GM12878 (cell line): ENCODE results near the gene TMED1. TPM values are rescaled to one million over a fixed set of nuclear protein-coding genes. Genes with fewer than 3 reads are reported as not detected.
A peak's percentile ranks its signal among the peaks of the same experiment; 100 is the strongest.

Source experiments
- ATAC-seq: fragments of 200-7000 bp; cut with Tn5 transposase; 3 replicates; pipeline ENCODE4 v1.9.1; 2020; ENCODE audit warnings: mild to moderate bottlenecking, moderate library complexity
- BruUV-seq: library from RNA; stranded (reverse); fragments of 400-500 nt; replicated peaks from 2 replicates; lab custom pipeline; 2021; lab: Mats Ljungman, UMichigan
- CTCF ChIA-PET: fragments of 300-600 bp; sonication (Branson Sonifier 250); formaldehyde crosslinking; extraction: SDS; loops from one replicate; lab custom pipeline; 2021; ENCODE audit warnings: inconsistent platforms; lab: Yijun Ruan, JAX
- POLR2A ChIA-PET: fragments of 350-600 bp; formaldehyde crosslinking; extraction: SDS; loops from one replicate; lab custom pipeline; 2021; ENCODE audit warnings: inconsistent platforms; lab: Charles Lee
- RAD21 ChIA-PET: fragments of 300-600 bp; sonication (Branson Sonifier 250); formaldehyde crosslinking; loops from one replicate; lab custom pipeline; 2023; ENCODE audit warnings: antibody characterized with exemption; ENCODE audit not compliant: unreplicated experiment; lab: Charles Lee
- SMC1A ChIA-PET: fragments of 300-600 bp; sonication (Branson Sonifier 250); formaldehyde crosslinking; loops from one replicate; lab custom pipeline; 2023; ENCODE audit not compliant: unreplicated experiment, uncharacterized antibody; lab: Charles Lee
- DNase-seq: peaks from one replicate; pipeline ENCODE4 v3.0.0-alpha.2; 2011; ENCODE audit warnings: low read depth, low spot score
- FAIRE-seq: peaks from 3 replicates; lab custom pipeline; 2011; peaks lifted over from hg19 to GRCh38; lab: Jason Lieb, UNC
- H2AFZ ChIP-seq: 2 replicates; pipeline ENCODE4 v1.6.0; 2011; ENCODE audit warnings: low read depth, low read length, control low read depth; ENCODE audit not compliant: control insufficient read depth
- H3K27ac ChIP-seq: 2 replicates; pipeline ENCODE4 v1.5.1; 2011; ENCODE audit warnings: control low read depth; ENCODE audit not compliant: control insufficient read depth, insufficient read depth
- H3K27me3 ChIP-seq, 2 experiments: replicated peaks in 1 of 2; 2 replicates each; pipeline versions ENCODE4 v1.6.0 to v1.6.1; 2011; ENCODE audit warnings: low read length in 1 of 2; ENCODE audit not compliant: control insufficient read depth in 2 of 2, insufficient read depth in 2 of 2
- H3K36me3 ChIP-seq, 2 experiments: 2 replicates each; pipeline ENCODE4 v1.5.1; 2011; ENCODE audit warnings: low read length in 1 of 2; ENCODE audit not compliant: control insufficient read depth in 2 of 2, insufficient read depth in 2 of 2
- H3K4me1 ChIP-seq: 2 replicates; pipeline ENCODE4 v1.6.1; 2011; ENCODE audit warnings: mild to moderate bottlenecking, low read length, moderate library complexity, mixed read lengths; ENCODE audit not compliant: control insufficient read depth, insufficient read depth
- H3K4me2 ChIP-seq: 2 replicates; pipeline ENCODE4 v1.6.0; 2011; ENCODE audit warnings: control low read depth; ENCODE audit not compliant: control insufficient read depth, insufficient read depth
- H3K4me3 ChIP-seq: fragments of 200-600 bp; sonication (generic); 2 replicates; pipeline ENCODE4 v1.5.1; 2016
- H3K79me2 ChIP-seq: 2 replicates; pipeline ENCODE4 v1.6.0; 2011; ENCODE audit warnings: low read length; ENCODE audit not compliant: control insufficient read depth, insufficient read depth
- H3K9ac ChIP-seq: 2 replicates; pipeline ENCODE4 v1.8.0; 2011; ENCODE audit warnings: low read length, control low read depth, mixed read lengths; ENCODE audit not compliant: control insufficient read depth, insufficient read depth
- H3K9me3 ChIP-seq: replicated peaks from 3 replicates; pipeline ENCODE4 v1.5.1; 2011; ENCODE audit warnings: mild to moderate bottlenecking, low read length; ENCODE audit not compliant: control insufficient read depth, insufficient read depth
- H4K20me1 ChIP-seq: 2 replicates; pipeline ENCODE4 v1.6.0; 2011; ENCODE audit not compliant: control insufficient read depth, insufficient read depth
- BHLHE40 ChIP-seq, 2 experiments: fragments of 450-650 bp in 1 of 2; IDR thresholded peaks; 2 replicates each; pipeline ENCODE4 v1.6.1; 2011 to 2017; ENCODE audit warnings: low read depth in 2 of 2, borderline replicate concordance in 1 of 2, improper control_type of control experiment in 1 of 2, low read length in 1 of 2, mild to moderate bottlenecking in 1 of 2
- CHD2 ChIP-seq: IDR thresholded peaks from 2 replicates; pipeline ENCODE4 v1.6.1; 2011; ENCODE audit warnings: low read depth, low read length, improper control_type of control experiment, borderline replicate concordance
- EGR1 ChIP-seq, 2 experiments: IDR thresholded peaks; 1 replicate in 1 of 2; 2 replicates in 1 of 2; pipeline ENCODE4 v1.6.1; 2011 to 2012; ENCODE audit warnings: low read depth in 2 of 2, low read length in 2 of 2, borderline replicate concordance in 1 of 2, mild to moderate bottlenecking in 1 of 2, moderate library complexity in 1 of 2
- EP300 ChIP-seq, 2 experiments: fragments of 150-350 bp in 1 of 2; IDR thresholded peaks; 2 replicates each; pipeline ENCODE4 v1.6.1; 2011 to 2012; ENCODE audit warnings: low read depth in 2 of 2, low read length in 2 of 2, borderline replicate concordance in 1 of 2, improper control_type of control experiment in 1 of 2, inconsistent platforms in 1 of 2; ENCODE audit not compliant: control insufficient read depth in 1 of 2
- FOXK2 ChIP-seq: fragments of 450-650 bp; IDR thresholded peaks from 2 replicates; pipeline ENCODE4 v1.6.1; 2017; ENCODE audit warnings: mild to moderate bottlenecking, moderate library complexity
- HDAC2 ChIP-seq: fragments of 200-600 bp; sonication (generic); IDR thresholded peaks from 2 replicates; pipeline ENCODE4 v1.6.1; 2017
- IKZF1 ChIP-seq: fragments of 450-650 bp; conservative IDR thresholded peaks from 2 replicates; pipeline ENCODE4 v1.6.1; 2017; ENCODE audit warnings: antibody characterized with exemption, mild to moderate bottlenecking
- IKZF2 ChIP-seq, 2 experiments: fragments of 450-650 bp; IDR thresholded peaks; 2 replicates each; pipeline ENCODE4 v1.6.1; 2017; ENCODE audit warnings: mild to moderate bottlenecking in 2 of 2, moderate library complexity in 2 of 2
- MAX ChIP-seq: IDR thresholded peaks from 2 replicates; pipeline ENCODE4 v1.6.1; 2012; ENCODE audit warnings: low read depth, low read length, improper control_type of control experiment
- MTA3 ChIP-seq: IDR thresholded peaks from 2 replicates; pipeline ENCODE4 v1.6.1; 2012; ENCODE audit warnings: low read length, inconsistent platforms, borderline replicate concordance
- MXI1 ChIP-seq: fragments of 150-350 bp; IDR thresholded peaks from 2 replicates; pipeline ENCODE4 v1.6.1; 2011; ENCODE audit warnings: low read depth, mild to moderate bottlenecking, inconsistent platforms, low read length, improper control_type of control experiment
- MYC ChIP-seq: IDR thresholded peaks from 2 replicates; pipeline ENCODE4 v1.6.1; 2011; ENCODE audit warnings: mild to moderate bottlenecking, low read length, moderate library complexity, inconsistent platforms; ENCODE audit not compliant: insufficient read depth, insufficient replicate concordance, insufficient read length, severe bottlenecking
- NBN ChIP-seq: fragments of 450-650 bp; IDR thresholded peaks from 2 replicates; pipeline ENCODE4 v1.6.1; 2016
- NFYB ChIP-seq: IDR thresholded peaks from 2 replicates; pipeline ENCODE4 v1.6.1; 2011; ENCODE audit warnings: low read depth, mild to moderate bottlenecking, low read length, improper control_type of control experiment, moderate library complexity; ENCODE audit not compliant: insufficient read depth
- NR2C1 ChIP-seq: fragments of 450-650 bp; IDR thresholded peaks from 2 replicates; pipeline ENCODE4 v1.6.1; 2017; ENCODE audit warnings: antibody characterized with exemption, mild to moderate bottlenecking, moderate library complexity
- POLR2AphosphoS5 ChIP-seq: IDR thresholded peaks from 2 replicates; pipeline ENCODE4 v1.6.1; 2011; ENCODE audit warnings: mild to moderate bottlenecking, low read length, inconsistent platforms
- RAD51 ChIP-seq: fragments of 450-650 bp; IDR thresholded peaks from 2 replicates; pipeline ENCODE4 v1.6.1; 2016; ENCODE audit warnings: moderate library complexity, mild to moderate bottlenecking, inconsistent platforms
- REST ChIP-seq: IDR thresholded peaks from 2 replicates; pipeline ENCODE4 v1.6.1; 2012; ENCODE audit warnings: mild to moderate bottlenecking, low read depth, low read length
- TARDBP ChIP-seq: IDR thresholded peaks from 2 replicates; pipeline ENCODE4 v1.6.1; 2016; ENCODE audit warnings: borderline replicate concordance
- TCF12 ChIP-seq: IDR thresholded peaks from 2 replicates; pipeline ENCODE4 v1.6.1; 2011; ENCODE audit warnings: low read depth, mild to moderate bottlenecking, low read length
- WGBS: methylation state at CpG from one replicate; pipeline ENCODE4 v1.1.6; 2016; ENCODE audit warnings: low lambda C conversion rate; ENCODE audit not compliant: insufficient replicate concordance, insufficient coverage; ENCODE audit errors: missing lambda C conversion rate; 5-methylcytosine and 5-hydroxymethylcytosine counted together
- in situ Hi-C: fragments of 300-500 bp; cut with MboI; formaldehyde crosslinking; loops from 9 replicates; pipeline ENCODE4 v1.14.3; 2018; ENCODE audit warnings: mixed read lengths
- intact Hi-C: fragments of 100-400 bp; cut with micrococcal nuclease; formaldehyde crosslinking; loops from one replicate; pipeline ENCODE4 v1.14.2; 2022; ENCODE audit not compliant: unreplicated experiment
- polyA plus RNA-seq, 11 experiments: library from polyadenylated mRNA; depleted of rRNA in 4 of 11; unstranded in 6 of 11; stranded (reverse) in 5 of 11; fragments of >200 nt; fragmentation: Nextera tagmentation in 4 of 11; fragmentation: Illumina TruSeq in 1 of 11; extraction: Ambion mirVana in 4 of 11; extraction: Trizol in 1 of 11; gene quantifications; 1 replicate in 1 of 11; 2 replicates in 10 of 11; pipeline versions ENCODE4 v1.2.1 to v1.2.3, GENCODE V29; 2011 to 2016; ENCODE audit warnings: inconsistent platforms in 2 of 11, missing spikeins in 2 of 11, low read depth in 1 of 11
- total RNA-seq, 4 experiments: library from RNA; depleted of rRNA in 3 of 4; stranded (reverse); fragments of >200 nt in 3 of 4; fragmentation: Illumina TruSeq in 1 of 4; extraction: Trizol in 1 of 4; gene quantifications; 2 replicates each; pipeline versions ENCODE4 v1.2.1 to v1.2.3, GENCODE V29; 2013 to 2021

TMED1 gene
- total and polyA plus RNA-seq, 10 of the 15 experiments (the other 5 are each of a cell fraction or from before 2014, with no cell fraction given) = 0.60 to 23.1 (median 12.3) TPM

GRCh38 chr19:10797541-10798256, 38.3 kb downstream of the TMED1 start:
- ChIA-PET CTCF (interaction anchor here (0.6 kb wide), 1 partner anchor 24 kb away, joined by 3 read pairs; no protein-coding TSS in a partner anchor), POLR2A (interaction anchor here (1.1 kb wide), 1 partner anchor 39 kb away, joined by 3 read pairs; no protein-coding TSS in a partner anchor), SMC1A (interaction anchor here (0.7 to 0.8 kb wide), 2 partner anchors 67 to 139 kb away, joined by 3 to 4 read pairs; no protein-coding TSS in a partner anchor), RAD21 (interaction anchor here (2.8 kb wide), 1 partner anchor 80 kb away, joined by 11 read pairs; the partner anchor contains the start of gene DNM2)
- Histone ChIP-seq H3K79me2 (no peaks in the 10 kb centered on the region), H4K20me1 (no peaks in the 10 kb centered on the region), H3K9me3 (no peaks in the 10 kb centered on the region), H3K27ac (peak overlapping the region; percentile 46; the same call in 1 of the 2 replicates), H3K27me3 (no peaks in the 10 kb centered on the region), H3K4me1 (peaks cover 3% of the 10 kb centered on the region), H3K4me2 (no peak overlapping the region), H3K9ac (no peak overlapping the region), H3K4me3 (no peak overlapping the region), H3K36me3 (peaks cover 29 to 31% of the 10 kb centered on the region in 2 experiments), H2AFZ (no peak overlapping the region)
- FAIRE-seq (no peak), ATAC-seq (peak; percentile 95), DNase-seq (peak; percentile 74)
- TSS peak; percentile 4 for BruUV-seq
- intact Hi-C loops (no loop called here), in situ Hi-C loops (no loop called here)
- 28% methylated on average over 19 of the region's 19 CpGs for WGBS
- TF ChIP-seq RAD51 (peak; percentile 60; the same call in 1 of the 2 replicates), MAX (0 out of 2 replicates have a peak, but pooled peaks have one; percentile 55), NFYB (no peak), FOXK2 (peak; percentile 81), EGR1 (IDR thresholded peaks at IDR 0.05; ENCODE audit: borderline replicate concordance in 1 of 2, low read depth in 2 of 2, low read length in 2 of 2) (0 out of 3 replicates have a peak, but pooled peaks of 1 of the 2 experiments have one; percentile 36), EP300 (IDR thresholded peaks at IDR 0.05; ENCODE audit: borderline replicate concordance in 1 of 2, control insufficient read depth in 1 of 2, low read depth in 2 of 2, low read length in 2 of 2) (peak; percentile 25 to 49; a peak in 2 of 4 replicates), NBN (peak; percentile 46; the same call in 1 of the 2 replicates), HDAC2 (no peak), TCF12 (0 out of 2 replicates have a peak, but pooled peaks have one; percentile 5), REST (no peak), IKZF1 (peak; percentile 66), TARDBP (no peak), MYC (no peak), BHLHE40 (IDR thresholded peaks at IDR 0.05; ENCODE audit: borderline replicate concordance in 1 of 2, low read depth in 2 of 2, low read length in 1 of 2) (peak; percentile 70 to 84), MXI1 (peak; percentile 79), POLR2AphosphoS5 (peak; percentile 50), IKZF2 (IDR thresholded peaks at IDR 0.05) (peak; percentile 57 to 60), NR2C1 (0 out of 2 replicates have a peak, but pooled peaks have one; percentile 5), CHD2 (peak; percentile 63; the same call in 1 of the 2 replicates), MTA3 (no peak)
